ENCODE results near the gene OR4X1.
"Not testable (repeated sequence)": the region's sequence is repeated elsewhere in the genome, so short reads cannot be mapped to it uniquely, and the experiment has no call there.

OR4X1 gene

DNA sequence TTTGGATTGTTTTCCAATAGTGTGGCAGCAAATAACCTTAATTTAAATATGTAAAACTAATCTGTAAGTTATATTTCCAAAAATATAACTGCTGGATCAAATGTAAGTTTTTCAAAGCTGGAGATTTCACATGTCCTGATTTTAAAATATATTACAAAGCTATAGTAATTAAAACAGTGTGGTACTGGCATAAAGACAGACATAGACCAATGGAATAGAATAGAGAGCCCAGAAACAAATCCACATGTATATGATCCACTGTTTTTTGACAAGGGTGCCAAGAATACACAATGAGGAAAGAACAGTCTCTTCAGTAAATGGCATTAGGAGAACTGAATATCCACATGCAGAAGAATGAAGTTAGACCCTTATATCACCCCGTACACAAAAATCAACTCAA is 14.8 kb upstream of the OR4X1 start:
- Histone ChIP-seq H3K4me1 (ENCODE audit: insufficient read depth, insufficient read length) (no peaks in the 10 kb centered on the region), H3K27me3 (ENCODE audit: insufficient read depth, insufficient read length) (no peaks in the 10 kb centered on the region), H3K9ac (ENCODE audit: insufficient read length, low read depth) (no peak overlapping the region), H3K9me3 (ENCODE audit: insufficient read depth, low read length) (no peaks in the 10 kb centered on the region), H3K36me3 (ENCODE audit: insufficient read depth, insufficient read length, low read length) (no peaks in the 10 kb centered on the region), H3K4me3 (ENCODE audit: insufficient read length, low read depth) (no peak overlapping the region)
- no peak for TF ChIP-seq SUZ12 (IDR thresholded peaks at IDR 0.05; ENCODE audit: extremely low read depth, insufficient read depth, insufficient read length)
- TF ChIP-seq ZNF274 (IDR thresholded peaks at IDR 0.05; ENCODE audit: low read depth, low read length) = no peak
- no peak for TF ChIP-seq YY1 (IDR thresholded peaks at IDR 0.05; ENCODE audit: insufficient read depth, insufficient read length)
- no peak for DNase-seq (ENCODE audit: low read depth, low spot score)

DNA sequence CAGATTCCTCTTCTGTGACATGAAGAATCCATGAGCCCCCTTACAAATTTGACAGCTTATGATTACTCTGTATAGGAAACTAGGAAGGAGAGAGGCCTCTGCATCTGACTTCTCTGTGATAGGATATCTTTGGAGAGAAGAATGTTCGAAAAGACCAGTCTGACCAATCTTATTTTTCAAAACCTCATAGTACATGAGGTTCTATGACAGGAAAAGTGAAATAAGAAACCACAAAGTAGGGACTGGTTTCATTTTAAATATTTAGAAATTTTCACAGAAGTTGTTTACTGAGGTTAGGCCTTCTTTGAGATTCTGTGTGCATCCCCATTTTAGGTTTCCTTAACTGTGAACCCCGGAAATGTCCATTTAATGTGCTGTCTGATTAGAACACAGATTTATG is 2.1 kb upstream of the OR4X1 start:
- H3K27me3 ChIP-seq (ENCODE audit: insufficient read depth, insufficient read length) = peaks cover 64% of the 10 kb centered on the region

GRCh38 chr11:48270621-48271020 is 7.0 kb downstream of the OR4X1 start:
- no peaks in the 10 kb centered on the region for H3K4me1 ChIP-seq (ENCODE audit: insufficient read depth, insufficient read length)
- H3K9me3 ChIP-seq (ENCODE audit: insufficient read depth, low read length) = peaks cover 37% of the 10 kb centered on the region
- H3K9ac ChIP-seq (ENCODE audit: insufficient read length, low read depth) = no peak overlapping the region
- TF ChIP-seq YY1 (IDR thresholded peaks at IDR 0.05; ENCODE audit: insufficient read depth, insufficient read length) (no peak), SUZ12 (IDR thresholded peaks at IDR 0.05; ENCODE audit: extremely low read depth, insufficient read depth, insufficient read length) (no peak), ZNF274 (IDR thresholded peaks at IDR 0.05; ENCODE audit: low read depth, low read length) (no peak)
- H3K27me3 ChIP-seq (ENCODE audit: insufficient read depth, insufficient read length) = peaks cover 86% of the 10 kb centered on the region
- H3K4me3 ChIP-seq (ENCODE audit: insufficient read length, low read depth) = no peak overlapping the region
- no peaks in the 10 kb centered on the region for H3K36me3 ChIP-seq (ENCODE audit: insufficient read depth, insufficient read length, low read length)
- DNase-seq (ENCODE audit: low read depth, low spot score) = no peak

More for the DNA sequence above, 2.1 kb upstream of the OR4X1 start:
- Histone ChIP-seq H3K4me1 (ENCODE audit: insufficient read depth, insufficient read length) (no peaks in the 10 kb centered on the region), H3K4me3 (ENCODE audit: insufficient read length, low read depth) (no peak overlapping the region), H3K9me3 (ENCODE audit: insufficient read depth, low read length) (no peaks in the 10 kb centered on the region), H3K9ac (ENCODE audit: insufficient read length, low read depth) (no peak overlapping the region), H3K36me3 (ENCODE audit: insufficient read depth, insufficient read length, low read length) (no peaks in the 10 kb centered on the region)
- DNase-seq (ENCODE audit: low read depth, low spot score) = no peak
- TF ChIP-seq ZNF274 (IDR thresholded peaks at IDR 0.05; ENCODE audit: low read depth, low read length) (no peak), SUZ12 (IDR thresholded peaks at IDR 0.05; ENCODE audit: extremely low read depth, insufficient read depth, insufficient read length) (no peak), YY1 (IDR thresholded peaks at IDR 0.05; ENCODE audit: insufficient read depth, insufficient read length) (no peak)

DNA sequence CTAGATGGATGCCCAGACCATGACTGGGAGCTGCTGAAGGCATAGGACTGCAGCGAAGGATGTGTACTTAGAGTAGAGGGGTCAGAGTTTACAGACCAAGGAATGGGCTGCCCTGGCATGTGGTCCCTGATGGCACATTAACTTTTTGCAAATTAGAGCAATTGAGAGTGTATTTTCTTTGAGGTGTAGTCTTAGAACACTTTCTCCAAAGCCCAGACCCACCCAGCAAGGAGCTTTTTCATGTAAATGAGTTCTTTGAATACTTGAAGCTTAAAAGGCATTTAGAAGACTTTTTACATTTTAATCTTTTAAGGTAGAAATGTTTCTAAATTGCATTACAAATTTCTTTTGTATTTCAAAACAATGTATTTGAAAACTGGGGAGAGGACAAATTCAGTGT is 8.9 kb downstream of the OR4X1 start:
- Histone ChIP-seq H3K4me3 (ENCODE audit: insufficient read length, low read depth) (no peak overlapping the region), H3K27me3 (ENCODE audit: insufficient read depth, insufficient read length) (peaks cover 86% of the 10 kb centered on the region), H3K9me3 (ENCODE audit: insufficient read depth, low read length) (peaks cover 37% of the 10 kb centered on the region), H3K9ac (ENCODE audit: insufficient read length, low read depth) (no peak overlapping the region), H3K36me3 (ENCODE audit: insufficient read depth, insufficient read length, low read length) (no peaks in the 10 kb centered on the region), H3K4me1 (ENCODE audit: insufficient read depth, insufficient read length) (no peaks in the 10 kb centered on the region)
- TF ChIP-seq YY1 (IDR thresholded peaks at IDR 0.05; ENCODE audit: insufficient read depth, insufficient read length) (no peak), SUZ12 (IDR thresholded peaks at IDR 0.05; ENCODE audit: extremely low read depth, insufficient read depth, insufficient read length) (no peak), ZNF274 (IDR thresholded peaks at IDR 0.05; ENCODE audit: low read depth, low read length) (no peak)
- peak; percentile 87 for DNase-seq (ENCODE audit: low read depth, low spot score)

GRCh38 chr11:48305923-48306322 is 42.3 kb downstream of the OR4X1 start, which contains the start of gene OR4S1:
Gene OR4S1 (plus strand): TSS chr11:48306223. CDS start chr11:48306223, 0 bp downstream.
- no peak for TF ChIP-seq SUZ12 (IDR thresholded peaks at IDR 0.05; ENCODE audit: extremely low read depth, insufficient read depth, insufficient read length)
- no peak for TF ChIP-seq ZNF274 (IDR thresholded peaks at IDR 0.05; ENCODE audit: low read depth, low read length)
- no peak for TF ChIP-seq YY1 (IDR thresholded peaks at IDR 0.05; ENCODE audit: insufficient read depth, insufficient read length)
- no peaks in the 10 kb centered on the region for H3K27me3 ChIP-seq (ENCODE audit: insufficient read depth, insufficient read length)
- H3K9ac ChIP-seq (ENCODE audit: insufficient read length, low read depth) = no peak within 1 kb of the TSS
- H3K4me3 ChIP-seq (ENCODE audit: insufficient read length, low read depth) = no peak within 1 kb of the TSS
- no peaks in the 10 kb centered on the region for H3K4me1 ChIP-seq (ENCODE audit: insufficient read depth, insufficient read length)
- no peak for DNase-seq (ENCODE audit: low read depth, low spot score)
- no peaks in the 10 kb centered on the region for H3K36me3 ChIP-seq (ENCODE audit: insufficient read depth, insufficient read length, low read length)
- H3K9me3 ChIP-seq (ENCODE audit: insufficient read depth, low read length) = no peaks in the 10 kb centered on the region

GRCh38 chr11:48307760-48308386 is 44.2 kb downstream of the OR4X1 start:
- no peaks in the 10 kb centered on the region for H3K36me3 ChIP-seq (ENCODE audit: insufficient read depth, insufficient read length, low read length)
- H3K9ac ChIP-seq (ENCODE audit: insufficient read length, low read depth) = no peak overlapping the region
- no peaks in the 10 kb centered on the region for H3K4me1 ChIP-seq (ENCODE audit: insufficient read depth, insufficient read length)
- H3K4me3 ChIP-seq (ENCODE audit: insufficient read length, low read depth) = no peak overlapping the region
- TF ChIP-seq ZNF274 (IDR thresholded peaks at IDR 0.05; ENCODE audit: low read depth, low read length) = no peak
- no peak for TF ChIP-seq SUZ12 (IDR thresholded peaks at IDR 0.05; ENCODE audit: extremely low read depth, insufficient read depth, insufficient read length)
- no peak for TF ChIP-seq YY1 (IDR thresholded peaks at IDR 0.05; ENCODE audit: insufficient read depth, insufficient read length)
- DNase-seq (ENCODE audit: low read depth, low spot score) = peak; percentile 52
- no peaks in the 10 kb centered on the region; the same call in 1 of the 2 replicates for H3K9me3 ChIP-seq (ENCODE audit: insufficient read depth, low read length)
- H3K27me3 ChIP-seq (ENCODE audit: insufficient read depth, insufficient read length) = no peaks in the 10 kb centered on the region

DNA sequence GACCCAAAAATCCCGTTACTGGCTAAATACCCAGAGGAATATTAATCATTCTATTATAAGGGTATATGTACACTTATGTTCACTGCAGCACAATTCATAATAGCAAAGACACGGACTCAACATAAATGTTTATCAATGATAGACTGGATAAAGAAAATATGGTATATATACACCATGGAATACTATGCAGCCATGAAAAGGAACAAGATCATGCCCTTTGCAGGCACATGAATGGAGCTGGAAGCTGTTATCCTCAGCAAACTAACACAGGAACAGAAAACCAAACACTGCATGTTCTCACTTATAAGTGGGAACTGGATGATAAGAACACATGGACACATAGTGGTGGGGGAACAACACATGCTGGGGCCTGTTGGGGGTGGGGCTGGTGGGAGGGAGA is 49.9 kb downstream of the OR4X1 start:
- not testable (repeated sequence) for H3K4me1 ChIP-seq (ENCODE audit: insufficient read depth, insufficient read length); H3K9ac ChIP-seq (ENCODE audit: insufficient read length, low read depth); H3K4me3 ChIP-seq (ENCODE audit: insufficient read length, low read depth); DNase-seq (ENCODE audit: low read depth, low spot score); H3K36me3 ChIP-seq (ENCODE audit: insufficient read depth, insufficient read length, low read length); H3K9me3 ChIP-seq (ENCODE audit: insufficient read depth, low read length); H3K27me3 ChIP-seq (ENCODE audit: insufficient read depth, insufficient read length)

Measured in NT2/D1 (cell line).